OCI-LY1 (cell line): Measurements from ENCODE around the gene GGPS1.

Experiments
- EZH2 ChIP-seq: fragments of 200-600 bp; sonication (generic), shearing (Covaris generic); IDR thresholded peaks from 2 replicates; pipeline ENCODE4 v1.8.0; 2017; ENCODE audit warnings: borderline replicate concordance, mixed run types, mild to moderate bottlenecking, antibody characterized with exemption, low read length, moderate library complexity, mixed read lengths
- TF ChIP-seq, protein P1 (sequence below): fragments of 200-600 bp; sonication (generic), shearing (Covaris generic); IDR thresholded peaks from 2 replicates; pipeline ENCODE4 v1.5.1; 2017; ENCODE audit warnings: mild to moderate bottlenecking, antibody characterized with exemption, low read length, moderate library complexity, mixed read lengths

GRCh38 chr1:235297579-235297978, 30.8 kb upstream of the GGPS1 start:
- TF ChIP-seq, protein P1, sequence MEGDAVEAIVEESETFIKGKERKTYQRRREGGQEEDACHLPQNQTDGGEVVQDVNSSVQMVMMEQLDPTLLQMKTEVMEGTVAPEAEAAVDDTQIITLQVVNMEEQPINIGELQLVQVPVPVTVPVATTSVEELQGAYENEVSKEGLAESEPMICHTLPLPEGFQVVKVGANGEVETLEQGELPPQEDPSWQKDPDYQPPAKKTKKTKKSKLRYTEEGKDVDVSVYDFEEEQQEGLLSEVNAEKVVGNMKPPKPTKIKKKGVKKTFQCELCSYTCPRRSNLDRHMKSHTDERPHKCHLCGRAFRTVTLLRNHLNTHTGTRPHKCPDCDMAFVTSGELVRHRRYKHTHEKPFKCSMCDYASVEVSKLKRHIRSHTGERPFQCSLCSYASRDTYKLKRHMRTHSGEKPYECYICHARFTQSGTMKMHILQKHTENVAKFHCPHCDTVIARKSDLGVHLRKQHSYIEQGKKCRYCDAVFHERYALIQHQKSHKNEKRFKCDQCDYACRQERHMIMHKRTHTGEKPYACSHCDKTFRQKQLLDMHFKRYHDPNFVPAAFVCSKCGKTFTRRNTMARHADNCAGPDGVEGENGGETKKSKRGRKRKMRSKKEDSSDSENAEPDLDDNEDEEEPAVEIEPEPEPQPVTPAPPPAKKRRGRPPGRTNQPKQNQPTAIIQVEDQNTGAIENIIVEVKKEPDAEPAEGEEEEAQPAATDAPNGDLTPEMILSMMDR: no peak
- TF ChIP-seq EZH2: no peak
